CD4-positive, alpha-beta T cell treated with Interleukin-10 for 1 hour (primary cell): Measurements from ENCODE around the gene ATG14.
"Not testable (repeated sequence)": the region's sequence is repeated elsewhere in the genome, so short reads cannot be mapped to it uniquely, and the experiment has no call there.

Experiments
- DNase-seq: peaks from one replicate; pipeline ENCODE4 v3.0.0-alpha.2; 2020

The ATG14 gene

DNA sequence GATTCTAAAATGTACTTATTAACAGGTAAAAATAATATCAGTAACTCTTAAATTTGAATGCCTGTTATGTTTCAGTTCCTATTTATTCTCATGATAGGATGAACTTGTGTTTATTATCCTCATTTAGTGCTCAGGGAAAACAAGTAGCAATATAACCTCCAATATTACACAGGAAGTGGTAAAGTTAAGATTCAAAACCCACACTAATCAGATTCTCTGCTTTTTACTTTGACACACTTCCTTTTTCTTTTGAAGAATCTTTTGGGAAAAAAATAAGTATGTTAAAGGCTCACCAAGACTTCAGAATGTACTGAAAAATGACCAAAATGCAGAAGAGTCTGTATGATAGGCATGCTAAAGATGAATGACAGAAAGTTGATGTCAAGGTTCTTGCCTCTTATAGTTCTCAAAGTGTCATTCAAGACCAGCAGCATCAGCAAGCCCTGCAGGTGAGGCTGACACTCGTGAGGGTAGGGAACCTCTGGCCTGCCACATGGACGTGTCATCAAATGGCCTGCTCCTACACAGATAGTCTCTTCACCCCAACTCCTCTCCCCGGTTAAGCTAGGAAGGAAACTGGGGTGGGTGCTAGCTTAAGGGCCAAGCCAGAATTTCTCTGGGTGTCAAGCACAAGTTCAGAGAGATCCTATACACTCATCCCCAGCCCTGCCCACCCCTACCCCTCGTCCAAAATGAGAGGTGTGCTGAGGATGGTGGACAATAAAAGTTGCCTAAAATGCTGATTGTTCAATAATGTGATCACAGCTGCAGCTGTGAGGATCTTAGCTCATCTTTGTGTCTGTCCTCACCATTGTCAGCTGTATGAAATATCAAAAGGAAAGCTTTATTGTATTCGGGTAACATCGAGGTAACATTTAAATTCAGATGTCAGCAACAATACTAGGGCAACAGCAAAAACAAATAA is 22.5 kb upstream of the ATG14 start:
- peak; percentile 13 for DNase-seq

DNA sequence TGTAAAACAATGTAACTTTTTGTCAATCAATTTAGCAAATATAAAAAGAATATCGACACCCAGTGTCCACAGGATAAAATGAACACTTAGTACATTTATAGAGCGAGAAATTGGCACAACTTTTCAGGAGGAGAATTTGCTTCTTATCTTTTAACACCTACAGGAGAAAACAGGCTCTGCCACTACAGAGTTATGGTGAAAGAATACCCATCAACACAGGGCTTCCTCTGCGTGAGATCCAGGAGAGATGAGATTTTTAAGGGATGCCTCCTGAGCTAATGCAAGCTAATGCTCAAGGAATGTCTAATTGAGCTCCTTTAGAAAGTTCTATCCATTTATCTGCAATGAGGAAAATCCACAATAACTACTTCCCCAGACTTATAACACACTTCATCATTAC is 21.0 kb upstream of the ATG14 start:
- no peak for DNase-seq

DNA sequence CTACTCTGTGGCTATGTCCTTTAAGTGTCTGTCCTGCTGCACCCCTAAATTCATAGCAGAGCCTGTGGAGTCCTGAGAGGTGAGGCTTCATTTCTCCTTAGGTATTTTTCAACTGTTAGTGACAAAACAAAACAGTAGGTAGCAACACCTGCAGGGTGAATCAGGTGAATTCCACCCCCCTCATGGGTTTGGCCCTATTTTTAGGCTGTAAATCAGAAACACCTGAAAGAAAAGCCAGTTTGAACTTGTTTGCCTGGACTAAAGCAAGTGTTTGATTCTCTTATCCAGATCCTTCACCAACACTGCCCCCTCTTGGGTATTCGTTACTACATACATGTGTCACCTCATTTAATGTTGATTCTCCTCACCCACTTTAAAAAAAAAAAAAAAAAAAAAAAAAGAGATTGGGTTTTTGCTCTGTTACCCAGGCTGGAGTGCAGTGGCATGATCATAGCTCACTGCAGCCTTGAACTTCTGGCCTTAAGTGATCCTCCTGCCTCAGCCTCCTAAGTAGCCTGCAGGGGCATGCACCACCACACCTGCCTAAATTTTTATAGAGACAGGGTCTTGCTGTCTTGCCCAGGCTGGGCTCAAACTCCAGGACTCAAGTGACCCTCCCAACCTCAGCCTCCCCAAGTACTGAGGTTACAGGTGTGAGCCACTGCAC is 18.5 kb upstream of the ATG14 start:
- peak; percentile 79 for DNase-seq

DNA sequence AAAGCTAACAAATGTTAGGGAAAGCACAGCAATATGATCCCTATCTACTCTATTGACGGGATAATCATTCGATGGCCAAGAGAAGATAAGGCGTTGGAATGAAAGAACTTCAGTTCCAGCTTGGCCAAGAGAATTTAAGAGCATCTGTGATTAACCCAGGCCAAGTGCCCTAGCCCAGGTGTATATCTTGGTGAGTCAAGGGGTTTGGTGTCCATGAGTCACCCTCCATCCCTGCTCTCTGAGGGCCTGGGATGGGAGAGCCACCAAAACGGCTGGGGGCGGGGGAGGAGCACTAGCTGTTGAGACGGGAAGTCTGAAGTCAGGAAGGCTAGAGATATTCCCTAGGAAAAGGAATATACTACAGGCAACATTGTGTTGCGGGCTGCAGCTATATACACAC is 15.8 kb upstream of the ATG14 start:
- DNase-seq, result no peak

DNA sequence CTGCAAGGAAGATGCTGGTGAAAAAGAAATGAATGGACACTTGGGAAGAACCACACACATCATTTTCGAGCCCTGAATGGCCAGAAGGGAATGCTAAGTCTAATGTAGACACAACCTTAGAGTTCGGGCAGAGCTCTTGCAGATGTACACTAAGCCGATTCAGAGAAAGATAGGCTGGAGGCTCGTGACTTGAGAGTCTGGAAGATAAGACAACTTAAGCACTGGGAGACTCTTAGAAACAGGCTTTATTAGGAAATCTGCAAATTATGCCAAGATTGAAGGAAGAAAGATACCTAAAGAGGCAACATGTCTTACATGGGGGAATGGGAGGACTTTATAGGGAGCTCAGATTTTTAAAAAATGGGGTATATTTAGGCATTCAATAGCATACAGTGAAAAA is 15.3 kb upstream of the ATG14 start:
- DNase-seq, result no peak

DNA sequence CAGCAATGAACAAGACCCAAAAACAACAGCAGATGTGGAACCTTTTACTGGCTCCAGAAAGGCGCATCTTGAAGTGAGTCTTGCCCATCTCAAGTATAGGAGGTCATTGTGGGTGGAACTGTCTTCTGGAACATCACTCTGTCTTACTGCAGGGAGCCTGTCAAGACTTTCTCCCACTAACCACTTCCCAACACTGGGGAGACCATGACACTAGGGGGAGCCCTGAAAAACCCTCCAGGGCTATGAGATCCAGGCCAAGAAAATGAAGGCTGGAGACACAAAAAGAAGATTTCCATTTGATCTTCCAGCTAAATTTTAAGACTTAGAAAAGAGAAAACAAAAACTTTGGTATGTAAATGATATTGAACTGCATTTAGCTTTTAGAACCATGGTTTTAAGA is 13.5 kb upstream of the ATG14 start:
- no peak for DNase-seq

DNA sequence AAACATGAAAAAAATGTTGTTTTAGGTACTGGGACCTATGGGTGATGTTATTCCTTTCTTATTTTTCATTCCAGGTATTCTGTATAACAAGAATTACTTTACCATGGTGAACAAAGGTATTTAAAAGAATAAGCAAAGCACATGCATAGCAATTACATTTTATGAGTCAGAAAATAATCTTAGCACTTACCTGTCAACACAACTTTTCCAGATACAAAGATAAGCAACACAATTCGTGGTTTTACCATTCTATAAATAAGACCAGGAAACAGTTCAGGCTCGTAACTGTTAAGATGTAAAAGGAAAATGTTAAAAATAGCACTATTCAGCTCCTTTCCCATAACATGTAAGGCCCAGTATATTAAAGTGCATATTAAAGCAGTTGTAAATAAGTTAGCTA is 12.3 kb upstream of the ATG14 start:
- DNase-seq, result no peak

DNA sequence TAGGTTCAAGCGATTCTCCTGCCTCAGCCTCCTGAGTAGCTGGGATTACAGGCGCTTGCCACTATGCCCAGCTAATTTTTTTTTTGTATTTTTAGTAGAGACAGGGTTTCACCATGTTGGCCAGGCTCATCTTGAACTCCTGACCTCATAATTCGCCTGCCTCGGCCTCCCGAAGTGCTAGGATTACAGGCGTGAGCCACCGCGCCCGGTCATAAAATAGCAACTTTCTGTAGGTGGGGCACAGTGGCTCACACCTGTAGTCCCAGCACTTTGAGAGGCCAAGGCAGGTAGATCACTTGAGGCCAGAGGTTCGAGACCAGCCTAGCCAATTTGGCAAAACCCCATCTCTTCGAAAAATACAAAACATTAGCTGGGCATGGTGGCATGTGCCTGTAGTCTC is 10.7 kb upstream of the ATG14 start:
- not testable (repeated sequence) for DNase-seq

DNA sequence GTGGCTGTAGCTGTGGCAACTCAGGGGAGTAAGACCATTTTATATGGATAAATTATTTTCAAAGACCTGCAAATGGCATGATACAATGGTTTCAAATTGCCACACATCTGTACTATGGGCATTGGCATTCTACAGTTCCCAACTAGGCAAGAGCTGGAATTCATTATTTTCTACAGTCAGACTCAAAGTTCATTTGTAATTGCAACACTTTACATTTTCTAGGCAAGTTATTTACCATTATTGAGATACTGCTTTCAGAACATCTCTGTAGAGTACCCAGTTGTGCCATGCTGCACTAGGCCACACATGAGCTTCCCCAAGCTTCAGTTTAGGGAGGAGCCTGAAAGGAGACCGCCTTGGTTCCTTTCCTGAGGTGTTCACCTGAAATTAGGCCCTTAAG is 8.0 kb upstream of the ATG14 start:
- no peak for DNase-seq

DNA sequence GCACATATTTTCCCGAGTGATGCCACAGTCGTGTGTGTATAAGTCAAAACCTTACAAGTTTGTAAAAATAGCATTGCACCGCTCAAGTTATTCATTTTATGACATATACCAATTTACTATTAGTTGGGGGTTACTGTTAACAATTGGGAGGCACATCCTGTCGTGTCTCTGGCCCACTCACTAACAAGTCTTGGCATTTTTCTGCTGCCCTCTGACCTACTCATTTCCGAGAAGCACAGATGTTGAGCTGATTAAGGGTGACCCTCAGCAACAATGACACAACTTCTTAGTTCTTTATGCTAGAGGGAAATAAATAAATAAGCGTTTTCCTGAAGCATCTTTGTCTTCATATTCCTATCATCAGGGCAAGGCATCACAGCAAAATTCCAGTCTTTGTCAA is 6.8 kb upstream of the ATG14 start:
- DNase-seq, result no peak

DNA sequence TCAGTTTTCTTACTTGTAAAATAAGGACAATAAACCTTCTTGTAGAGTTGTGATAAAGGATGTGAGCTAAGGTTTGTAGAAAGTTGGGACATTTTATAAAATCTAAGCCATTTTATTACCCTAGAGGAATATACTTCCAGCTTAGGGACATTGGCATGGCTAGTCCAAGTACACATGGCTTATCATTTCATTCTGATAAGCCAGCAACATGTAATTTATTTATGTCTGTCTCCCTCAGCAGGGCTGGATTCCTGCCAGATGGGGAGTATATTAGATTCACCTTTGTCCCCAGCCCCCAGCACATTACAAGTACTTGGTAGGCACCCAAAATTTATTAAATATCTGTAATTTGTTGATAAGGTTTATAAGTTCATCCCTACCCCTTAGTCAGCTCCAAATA is 6.3 kb upstream of the ATG14 start:
- no peak for DNase-seq

DNA sequence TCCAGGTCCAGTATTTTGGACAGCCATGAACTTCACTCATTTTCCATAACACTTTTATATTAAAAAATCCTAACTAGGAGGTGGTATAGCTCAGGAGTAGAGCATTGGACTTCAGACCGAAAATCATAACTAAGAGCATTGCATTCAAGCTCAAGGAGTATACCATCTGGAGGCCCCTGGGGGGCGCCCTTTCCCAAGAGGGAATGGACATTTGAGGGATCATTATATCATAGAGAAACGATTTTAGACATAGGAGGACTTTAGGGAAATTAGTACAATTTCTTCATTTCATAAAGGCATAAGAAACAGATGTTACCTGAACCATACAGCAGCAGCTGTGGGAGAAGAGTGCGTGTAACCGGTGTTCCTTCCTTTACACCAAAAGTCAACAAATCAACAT is 5.2 kb upstream of the ATG14 start:
- DNase-seq, result peak; percentile 9

DNA sequence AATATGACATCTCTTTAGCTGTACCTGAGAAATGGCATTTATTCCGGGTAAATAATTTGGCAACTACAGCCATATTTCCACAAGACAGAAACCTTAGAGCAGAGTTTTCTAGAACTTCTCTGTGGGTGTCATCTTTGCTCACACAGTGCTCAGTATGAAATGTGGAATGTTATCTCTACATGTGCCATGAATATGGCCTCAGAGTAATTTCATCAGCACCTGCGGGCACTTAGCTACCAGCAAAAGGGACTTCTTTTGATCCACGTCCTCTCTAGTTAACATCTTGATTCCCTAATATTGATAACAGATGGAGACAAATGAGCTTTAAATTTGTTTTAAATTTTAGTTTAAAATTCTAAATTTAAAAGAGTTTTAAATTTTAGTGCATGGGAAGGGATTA is 2.9 kb upstream of the ATG14 start:
- DNase-seq, result no peak

DNA sequence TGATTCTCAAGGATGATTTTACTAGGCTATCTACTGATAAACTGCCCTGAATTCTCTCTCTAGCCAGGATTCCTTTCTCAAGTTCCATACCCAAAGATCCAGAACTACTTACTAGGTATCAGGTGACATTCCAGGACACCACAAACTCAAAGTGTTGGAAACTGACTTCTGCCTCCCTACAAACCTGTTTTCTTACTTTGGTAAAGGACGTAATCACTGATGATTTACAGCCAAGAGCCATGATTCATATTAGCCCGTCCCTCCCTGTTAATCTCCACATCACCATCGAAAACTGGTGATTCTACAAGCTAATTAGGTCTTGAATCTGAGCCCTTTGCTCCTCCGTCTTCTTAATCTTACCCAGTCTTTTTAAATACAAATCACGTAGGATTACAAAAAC is 1.0 kb upstream of the ATG14 start:
- DNase-seq, result no peak

DNA sequence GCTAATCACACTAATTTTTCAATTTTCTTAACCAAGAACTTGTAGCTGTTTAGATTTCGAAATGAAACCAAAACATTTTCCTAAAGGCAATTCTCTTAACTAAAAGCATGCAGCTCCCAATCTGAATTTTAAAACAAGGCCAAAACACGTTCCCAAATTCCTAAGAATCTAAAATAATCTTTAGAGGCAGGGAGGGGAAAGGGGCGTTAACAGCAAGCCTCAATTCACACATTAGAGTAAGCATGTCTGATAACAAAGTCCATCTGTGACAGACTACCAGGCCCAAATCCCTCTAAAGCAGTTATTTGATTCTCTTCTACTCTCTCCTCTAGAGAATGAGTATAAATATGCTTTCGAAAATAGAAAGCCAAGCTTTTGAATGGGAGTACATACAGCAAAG is 754 bp downstream of the ATG14 start:
- no peak for DNase-seq

DNA sequence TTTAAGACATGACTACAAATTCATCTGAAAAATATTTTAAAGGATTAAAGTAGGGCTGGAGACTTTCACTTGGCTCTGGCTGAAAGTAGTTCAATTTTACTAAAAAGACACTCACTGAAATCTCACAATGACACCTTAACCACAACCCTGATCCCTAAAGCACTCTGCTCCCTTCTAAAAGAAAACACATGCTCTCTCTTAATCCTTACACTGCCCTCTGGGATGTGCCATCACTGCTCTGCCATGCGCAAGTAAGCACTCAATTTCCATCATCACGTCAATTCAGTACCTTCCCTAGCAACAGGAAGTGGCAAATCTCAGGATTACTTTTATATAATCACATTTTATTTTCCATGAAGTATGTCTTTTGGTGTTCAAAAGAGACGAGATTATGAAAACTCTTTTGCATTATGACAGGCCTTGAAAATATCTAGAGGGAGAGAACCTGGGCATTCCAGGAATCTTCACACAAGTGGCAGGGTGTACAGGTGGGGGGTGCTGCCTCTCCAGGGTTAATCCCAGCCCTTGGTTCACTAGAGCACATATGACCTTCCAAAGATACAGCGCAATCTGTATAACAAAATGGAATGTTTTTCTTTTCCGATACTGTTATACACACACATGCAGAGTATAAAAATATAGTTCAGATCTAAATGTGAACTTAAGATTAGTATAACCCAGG is 7.3 kb downstream of the ATG14 start:
- DNase-seq, result no peak

DNA sequence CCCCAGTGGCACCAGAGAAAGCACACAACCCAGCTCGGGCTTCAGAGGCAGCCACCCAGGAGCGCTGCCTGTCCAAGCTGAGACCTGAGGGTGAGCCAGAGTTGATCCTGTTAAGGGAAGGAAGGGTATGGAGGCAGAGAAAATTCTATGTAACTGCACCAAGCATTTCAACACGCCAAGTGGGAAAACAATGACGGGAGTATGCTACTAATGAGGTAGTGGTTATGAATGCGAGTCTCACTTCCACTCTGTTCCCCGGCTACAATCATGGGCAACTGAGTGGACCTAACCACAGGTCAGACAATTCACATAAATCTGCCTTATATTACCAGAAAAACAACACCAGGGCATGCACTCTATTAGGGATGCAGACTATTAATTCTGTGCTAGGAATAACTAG is 9.9 kb downstream of the ATG14 start:
- no peak for DNase-seq

DNA sequence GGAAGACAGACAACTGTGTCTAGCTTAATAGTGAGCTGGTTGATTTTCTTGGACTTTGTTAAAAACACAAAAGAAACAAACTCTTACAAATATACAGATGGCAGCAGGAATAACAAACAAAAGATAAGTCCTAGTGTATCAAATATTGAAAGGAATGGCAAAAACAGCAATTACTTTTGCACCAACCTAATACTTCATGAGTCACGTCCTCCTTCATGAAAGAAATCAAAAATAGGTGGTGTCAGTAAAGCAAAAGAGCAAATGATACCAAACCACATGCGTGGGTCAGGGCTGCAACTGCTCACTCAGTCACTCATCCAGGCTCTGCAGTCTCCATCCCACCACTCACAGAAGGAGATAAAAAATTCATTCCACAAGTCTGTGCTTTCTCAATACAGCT is 11.8 kb downstream of the ATG14 start:
- DNase-seq, result no peak

DNA sequence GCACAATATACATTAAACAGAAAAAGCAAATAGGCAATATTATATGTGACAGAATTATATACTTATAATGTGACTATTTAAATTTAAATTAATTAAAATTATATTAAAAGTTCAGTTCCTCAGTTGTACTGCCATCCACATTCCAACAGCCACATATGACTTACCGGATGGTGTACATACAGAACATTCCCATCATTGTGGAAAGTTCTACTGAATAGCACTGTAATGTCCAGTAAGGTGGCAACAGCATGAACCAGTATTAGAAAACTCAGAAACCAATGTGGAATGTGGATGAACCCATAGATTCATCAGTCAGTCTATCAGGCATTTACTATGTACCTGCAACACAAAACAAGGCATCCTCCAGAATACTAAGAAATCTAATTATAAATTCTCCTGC is 12.4 kb downstream of the ATG14 start:
- DNase-seq, result no peak

DNA sequence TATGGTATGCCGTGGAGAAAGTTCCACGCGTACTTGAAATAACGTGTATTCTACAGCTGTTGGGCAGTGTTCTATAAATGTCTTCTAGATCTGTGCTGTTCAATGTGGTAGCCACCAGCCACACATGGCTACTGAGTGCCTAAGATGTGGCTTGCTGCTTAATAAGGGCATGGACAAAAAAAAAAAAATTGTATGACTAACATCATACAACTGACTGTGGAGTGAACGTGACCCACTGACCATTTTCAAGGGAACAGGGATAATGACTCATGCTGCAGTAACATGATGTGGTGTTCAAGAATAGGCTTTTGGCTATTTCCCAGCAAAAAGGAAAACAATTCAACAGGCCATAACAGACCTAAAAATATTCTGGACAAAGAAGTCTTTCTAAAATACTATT is 13.0 kb downstream of the ATG14 start:
- no peak for DNase-seq

DNA sequence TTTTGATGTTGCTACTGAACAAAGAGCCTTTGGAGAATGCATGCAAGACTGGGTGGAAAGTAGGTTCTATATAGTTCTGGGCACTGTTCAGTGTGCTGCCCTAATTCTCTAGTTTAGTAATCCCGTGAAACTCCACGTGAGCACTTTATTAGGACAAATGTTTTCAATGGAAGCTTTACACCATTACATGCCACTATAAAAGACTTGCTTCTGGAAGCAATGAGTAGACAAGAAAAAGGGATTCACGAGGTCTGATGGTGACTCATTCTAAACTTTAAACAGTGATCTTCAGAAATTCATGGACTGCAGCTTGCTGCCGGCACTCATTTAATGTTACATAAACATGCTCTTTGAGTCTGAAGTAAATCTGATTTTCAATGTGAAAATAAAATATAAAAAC is 22.3 kb downstream of the ATG14 start:
- no peak for DNase-seq

DNA sequence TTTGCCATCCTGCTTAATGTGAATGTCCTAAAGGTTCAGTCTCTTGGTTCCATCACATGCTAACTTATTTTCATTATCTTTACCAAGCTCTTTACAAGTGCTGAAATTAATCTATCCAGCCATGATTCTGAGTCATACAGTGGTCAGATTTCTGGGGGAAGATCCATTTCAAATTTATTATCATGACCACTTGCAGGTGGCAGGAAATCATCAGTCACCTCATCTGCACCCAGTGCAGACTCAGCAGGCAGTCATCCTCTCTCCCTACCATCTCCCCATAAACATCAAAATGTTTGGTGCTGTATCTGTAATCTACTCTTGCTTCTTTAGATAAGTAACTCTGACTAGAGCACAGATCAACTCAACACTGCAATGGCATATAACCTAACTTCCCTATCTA is 23.5 kb downstream of the ATG14 start:
- DNase-seq, result no peak

DNA sequence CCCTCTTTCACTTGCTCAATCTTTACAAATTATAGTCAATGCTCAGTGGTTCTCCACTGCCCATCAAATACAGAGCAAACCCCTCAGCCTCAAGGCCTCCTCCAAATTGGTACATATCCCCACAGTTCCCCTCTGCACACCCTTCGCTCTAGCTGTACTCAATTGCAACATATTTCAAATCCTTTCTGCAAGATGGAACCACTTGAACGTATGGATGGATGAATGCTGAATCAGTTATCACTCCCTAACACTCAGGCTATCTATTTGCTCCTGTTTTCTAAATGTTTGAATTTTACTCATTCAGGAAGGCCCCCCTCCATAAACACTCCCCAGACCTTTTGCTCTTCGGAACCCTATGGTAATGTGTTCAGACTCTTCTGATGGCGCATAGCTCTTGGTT is 24.5 kb downstream of the ATG14 start:
- DNase-seq, result no peak
